Activated CD8-positive, alpha-beta memory T cell treated with anti-CD3 and anti-CD28 coated beads, Interleukin-2, amount 50 U/mL, for 24 hours (primary cell): ENCODE data around the gene DOCK10.
A peak's percentile ranks its signal among the peaks of the same experiment; 100 is the strongest.

Experiments used
- DNase-seq: peaks from one replicate; pipeline ENCODE4 v3.0.0-alpha.2; 2020; ENCODE audit errors: extremely low read depth

DOCK10 gene

DNA sequence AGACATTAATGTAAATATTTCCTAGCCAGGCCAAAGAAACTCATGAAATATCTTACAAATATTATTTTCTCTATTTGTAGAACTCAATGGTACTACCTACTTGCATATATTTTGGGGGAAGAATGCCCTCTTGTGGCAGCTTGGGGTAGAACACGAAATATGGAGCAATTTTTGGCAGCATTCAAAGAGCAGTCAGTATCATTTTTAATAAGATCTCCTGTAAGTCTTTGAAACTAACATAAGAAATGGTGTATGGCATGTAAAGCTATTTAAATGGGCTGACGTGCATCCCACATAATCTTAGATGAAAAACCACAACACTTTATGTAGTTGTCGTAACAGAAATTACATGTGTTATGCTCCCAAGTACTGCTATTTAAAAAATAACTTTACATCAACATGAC is 263.8 kb downstream of the DOCK10 start:
- peak; percentile 17 for DNase-seq

DNA sequence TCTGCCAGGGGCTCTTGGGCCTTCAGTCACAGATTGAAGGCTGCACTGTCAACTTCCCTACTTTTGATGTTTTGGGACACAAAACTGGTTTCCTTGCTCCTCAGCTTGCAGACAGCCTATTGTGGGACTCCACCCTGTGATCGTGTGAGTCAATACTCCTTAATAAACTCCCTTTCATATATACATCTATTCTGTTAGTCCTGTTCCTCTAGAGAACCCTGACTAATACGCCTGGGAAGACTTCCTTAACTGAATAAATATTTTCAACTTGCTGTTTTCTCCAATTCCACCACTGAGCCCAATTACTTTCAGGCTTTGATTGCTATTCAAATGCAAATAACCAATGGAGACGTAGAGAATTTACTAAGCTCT is 264.7 kb downstream of the DOCK10 start:
- DNase-seq: no peak

DNA sequence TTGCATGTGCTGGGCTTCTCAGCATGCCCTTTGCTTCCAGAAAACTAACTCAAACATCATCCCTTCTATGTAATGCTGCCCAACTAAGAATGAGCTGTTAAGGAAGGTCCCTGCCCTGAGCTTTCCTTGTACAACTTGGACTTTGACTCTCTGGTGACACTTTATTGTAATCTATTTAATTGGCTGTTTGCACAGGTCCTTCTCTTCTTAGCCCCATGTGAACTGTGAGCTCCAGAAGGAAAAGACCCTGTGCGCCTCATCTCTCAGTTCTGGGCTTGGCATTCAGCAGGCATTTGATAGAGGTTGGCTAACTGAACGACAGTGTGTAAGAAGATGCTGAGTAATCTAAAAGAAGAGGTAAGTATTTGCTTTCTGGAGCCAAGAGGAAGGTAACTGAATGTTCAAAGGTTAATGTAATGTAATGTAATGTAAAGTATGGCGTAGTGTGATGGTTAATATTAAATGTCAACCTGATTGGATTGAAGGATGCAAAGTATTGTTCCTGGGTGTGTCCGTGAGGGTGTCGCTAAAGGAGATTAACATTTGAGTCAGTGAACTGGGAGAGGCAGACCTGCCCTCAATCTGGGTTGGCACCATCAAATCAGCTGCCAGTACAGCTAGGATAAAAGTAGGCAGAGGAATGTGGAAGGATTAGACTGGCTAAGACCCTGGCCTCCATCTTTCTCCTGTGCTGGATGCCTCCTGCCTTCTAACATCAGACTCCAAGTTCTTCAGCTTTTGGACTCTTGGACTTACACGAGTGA is 265.3 kb downstream of the DOCK10 start:
- no peak for DNase-seq

DNA sequence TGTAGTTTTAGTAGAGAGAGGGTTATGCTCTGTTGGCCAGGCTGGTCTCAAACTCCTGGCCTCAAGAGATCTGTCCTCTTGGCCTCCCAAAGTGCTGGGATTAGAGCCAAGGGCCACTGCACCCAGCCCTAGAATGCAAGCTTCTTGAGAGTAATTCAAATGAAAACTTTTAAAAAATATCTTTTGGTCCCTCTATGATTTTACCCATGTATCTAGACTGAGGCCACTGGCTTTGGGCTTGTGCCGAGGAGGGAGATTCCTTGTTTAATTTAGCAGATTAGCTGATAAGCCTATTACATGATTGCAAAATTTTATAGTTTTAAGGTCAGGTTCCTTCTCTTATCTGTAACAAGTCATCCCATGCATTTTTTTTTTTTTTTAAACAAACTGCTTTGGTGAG is 266.6 kb downstream of the DOCK10 start:
- no peak for DNase-seq

DNA sequence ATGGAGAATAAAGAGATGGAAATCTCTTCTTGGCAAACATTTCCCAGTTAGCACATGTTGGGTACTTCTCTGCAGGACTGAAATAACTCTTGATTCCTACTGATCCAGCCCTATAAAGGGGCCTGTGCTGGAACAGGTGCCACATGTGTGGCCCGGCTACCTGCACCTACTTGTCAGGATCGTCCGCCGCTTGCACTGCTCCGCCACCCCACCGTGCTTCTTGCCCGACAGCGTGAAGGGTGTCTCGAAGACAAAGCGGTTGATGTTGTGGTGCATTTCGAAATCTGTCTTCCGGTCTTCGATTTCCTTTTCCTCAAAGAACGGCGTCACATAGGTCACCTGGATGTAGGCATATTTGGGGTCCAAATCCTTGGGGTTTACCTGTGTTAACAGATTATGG is 267.5 kb downstream of the DOCK10 start:
- DNase-seq: no peak

DNA sequence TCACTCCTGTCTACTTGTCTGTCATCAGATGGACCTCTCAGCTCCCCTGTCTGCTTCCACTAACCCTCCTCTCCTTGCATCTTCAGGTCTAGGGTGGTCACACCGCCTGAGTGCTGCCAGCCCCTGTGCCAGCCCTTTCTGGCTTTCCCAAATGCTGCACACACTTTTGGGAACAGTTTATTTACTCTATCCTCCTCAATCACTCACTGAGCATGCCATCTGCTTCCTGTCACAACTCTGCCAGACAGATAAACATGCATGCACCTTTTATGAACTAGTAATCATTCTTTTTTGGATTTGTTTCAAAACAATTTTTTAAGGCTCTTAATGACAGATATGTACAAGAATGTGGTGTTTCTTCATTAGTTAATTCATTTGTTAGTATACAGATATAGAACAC is 269.8 kb downstream of the DOCK10 start:
- DNase-seq: no peak

DNA sequence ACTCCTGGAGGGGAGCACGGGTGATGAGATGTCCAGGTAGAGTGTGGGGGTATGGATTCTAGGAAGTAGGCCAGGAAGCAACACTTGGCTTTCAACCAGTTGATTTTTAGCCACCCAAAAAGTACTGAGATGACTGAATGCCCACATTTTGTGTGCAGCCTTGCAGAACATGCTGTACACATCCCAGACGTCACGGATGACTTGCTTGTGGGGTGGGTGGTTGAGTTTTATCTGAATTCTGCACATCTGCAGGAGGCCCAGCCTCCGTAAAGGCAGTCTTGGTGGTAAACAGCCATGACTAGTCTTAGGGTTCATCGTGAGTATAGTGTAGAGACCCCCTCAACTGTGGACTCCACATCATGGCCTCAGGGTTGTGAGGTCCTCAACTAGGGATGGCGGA is 272.8 kb downstream of the DOCK10 start:
- no peak for DNase-seq

DNA sequence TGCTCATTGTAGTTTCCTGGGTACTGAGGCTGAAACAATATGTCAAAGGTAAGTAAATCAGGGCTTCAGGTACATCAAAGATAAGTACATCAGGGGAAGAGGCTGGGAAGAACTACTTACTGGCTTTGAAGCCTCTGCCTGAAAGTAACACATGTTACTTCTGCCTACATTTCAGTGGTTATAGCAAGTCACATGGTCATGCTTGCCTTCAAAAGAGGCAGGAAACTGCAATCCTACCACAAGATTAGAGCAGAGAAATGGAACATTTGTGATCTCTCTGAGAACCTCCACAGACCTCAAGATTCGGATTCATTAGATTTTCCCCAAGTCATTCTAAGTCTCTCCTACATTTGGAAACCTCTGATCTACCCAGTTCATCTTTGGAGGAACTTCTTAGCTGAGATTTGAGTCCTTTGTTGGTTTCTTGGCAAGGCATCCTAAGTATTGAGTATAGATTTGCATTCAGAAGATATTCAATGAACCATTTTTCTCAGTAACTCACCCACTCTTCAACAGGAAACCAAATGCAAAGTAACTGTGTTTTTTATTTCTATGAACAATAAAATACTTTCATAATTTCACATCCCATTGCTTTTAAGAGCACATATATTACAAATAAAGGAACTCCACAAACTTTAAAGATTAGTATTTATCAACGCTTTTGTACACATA is 277.6 kb downstream of the DOCK10 start:
- no peak for DNase-seq

DNA sequence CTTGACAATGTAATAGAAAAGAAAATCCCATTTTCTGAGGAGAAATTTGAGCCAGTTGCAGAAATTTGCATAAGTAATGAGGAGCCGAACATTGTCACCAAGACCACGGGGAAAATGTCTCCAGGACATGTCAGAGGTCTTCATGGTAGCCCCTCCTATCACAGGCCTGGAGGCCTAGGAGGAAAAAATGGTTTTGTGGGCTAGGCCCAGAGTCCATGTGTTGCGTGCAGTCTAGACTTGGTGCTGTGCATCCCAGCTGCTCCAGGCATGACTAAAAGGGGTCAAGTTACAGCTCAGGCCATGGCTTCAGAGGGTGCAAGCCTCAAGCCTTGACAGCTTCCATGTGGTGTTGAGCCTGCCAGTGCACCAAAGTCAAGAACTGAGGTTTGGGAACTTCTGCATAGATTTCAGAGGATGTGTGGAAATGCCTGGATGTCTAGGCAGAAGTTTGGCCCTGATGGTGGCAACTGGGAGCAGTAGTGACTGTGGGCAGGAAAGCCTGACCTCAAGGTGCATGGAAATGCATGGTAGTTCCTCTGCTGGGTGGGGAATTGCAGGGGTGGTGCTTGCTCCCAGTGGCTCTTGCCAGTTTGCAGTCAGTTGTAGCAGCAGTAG is 284.2 kb downstream of the DOCK10 start:
- no peak for DNase-seq

DNA sequence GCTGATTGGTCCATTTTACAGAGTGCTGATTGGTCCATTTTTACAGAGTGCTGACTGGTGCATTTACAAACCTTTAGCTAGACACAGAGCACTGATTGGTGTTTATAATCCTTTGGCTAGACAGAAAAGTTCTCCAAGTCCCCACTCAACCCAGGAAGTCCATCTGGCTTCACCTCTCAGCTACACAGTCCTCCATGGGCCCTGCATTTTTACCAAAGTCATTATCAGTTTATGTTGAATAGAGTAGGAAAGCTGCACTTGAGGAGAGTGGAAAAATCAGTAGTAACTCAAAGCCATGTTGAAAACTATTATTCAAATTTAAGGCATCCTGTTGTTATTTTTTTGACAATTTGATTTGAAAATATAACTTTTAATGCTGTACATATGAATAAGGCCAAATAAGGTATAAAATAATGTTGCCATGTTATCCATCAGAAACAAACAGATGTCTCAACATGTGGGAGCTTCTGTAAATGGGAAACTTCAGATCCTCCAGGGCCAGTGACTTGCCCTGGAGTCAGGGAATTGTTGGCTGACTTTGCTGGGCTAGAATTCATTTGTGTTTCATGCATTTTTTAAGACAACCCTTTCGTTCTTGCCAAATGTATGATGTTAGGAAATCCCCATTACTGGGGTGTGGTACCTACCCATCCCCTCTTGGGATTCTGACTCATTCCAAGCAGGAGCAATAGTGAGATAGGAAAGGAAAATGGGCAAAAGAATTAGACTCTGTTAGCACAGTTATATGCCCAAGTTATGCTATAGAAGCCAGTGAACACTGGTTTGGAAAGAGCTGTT is 288.3 kb downstream of the DOCK10 start:
- no peak for DNase-seq

DNA sequence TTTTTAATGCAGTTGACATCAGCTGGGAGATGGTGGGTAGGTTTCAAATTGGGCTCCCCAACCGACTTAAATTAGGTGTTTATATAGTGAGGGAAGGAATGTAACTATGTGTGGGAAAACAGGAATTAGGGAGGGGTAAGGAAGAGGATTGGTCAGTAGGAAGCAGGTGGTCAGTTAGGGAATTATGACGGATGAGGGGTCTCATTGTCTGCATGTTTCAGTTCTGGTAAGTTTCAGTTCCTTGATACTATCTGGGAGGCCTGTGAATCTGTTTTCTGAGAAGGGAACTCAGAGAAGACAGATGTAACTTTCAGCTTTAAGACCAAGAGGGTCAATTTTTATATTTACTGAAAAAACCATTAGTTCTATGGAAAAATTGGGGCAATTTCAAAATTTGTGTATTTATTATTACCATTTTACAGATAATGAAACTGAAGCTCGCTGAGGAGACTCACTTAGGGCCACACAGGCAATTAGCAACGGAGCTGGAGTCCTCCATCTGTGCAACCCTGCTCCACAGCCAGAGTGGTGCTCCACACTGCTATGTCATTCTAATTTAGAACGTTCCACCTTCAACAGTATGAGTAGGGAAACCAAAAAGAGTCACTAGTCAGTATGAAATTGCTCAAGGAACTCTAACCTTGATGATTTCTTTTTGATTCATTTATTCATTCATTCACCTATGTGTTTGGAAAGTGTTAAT is 290.1 kb downstream of the DOCK10 start:
- no peak for DNase-seq

DNA sequence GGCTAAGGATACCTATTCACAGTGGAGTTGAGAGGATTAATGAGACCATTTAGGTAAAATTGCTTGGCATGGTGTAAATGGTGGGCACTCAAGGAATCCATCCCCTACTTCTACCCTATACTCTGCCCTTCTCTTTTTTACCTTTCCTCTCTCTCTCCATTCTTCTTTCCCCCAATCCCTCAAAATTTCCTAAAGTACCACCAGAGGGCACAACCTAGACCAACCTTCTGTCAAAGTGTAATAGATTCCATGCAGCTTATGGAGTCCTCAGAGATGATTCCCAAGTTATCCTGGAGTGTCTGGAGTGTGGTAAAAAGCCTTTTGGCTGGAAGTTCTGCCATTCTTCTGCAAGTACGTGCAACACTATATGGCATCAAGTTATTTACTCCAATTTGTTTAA is 293.1 kb downstream of the DOCK10 start:
- no peak for DNase-seq

DNA sequence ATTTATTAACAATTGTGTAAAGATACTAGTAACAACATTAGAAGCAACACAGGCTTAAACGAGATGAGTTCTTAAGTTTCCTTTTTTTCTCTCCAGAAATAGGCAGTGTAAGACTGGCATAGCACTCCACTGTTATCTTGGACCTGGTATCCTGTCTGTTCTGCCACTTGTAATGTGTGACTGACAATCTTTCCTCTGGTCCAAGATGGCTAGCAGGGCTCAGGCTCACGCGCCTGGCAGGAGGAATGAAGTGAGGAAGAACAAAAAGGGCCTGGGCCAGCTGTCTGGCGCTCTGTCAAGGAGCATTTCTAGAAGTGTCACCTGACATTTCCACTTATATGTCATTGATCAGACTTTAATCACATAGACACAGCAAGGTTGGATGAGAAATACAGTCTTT is 294.5 kb downstream of the DOCK10 start:
- DNase-seq: no peak

DNA sequence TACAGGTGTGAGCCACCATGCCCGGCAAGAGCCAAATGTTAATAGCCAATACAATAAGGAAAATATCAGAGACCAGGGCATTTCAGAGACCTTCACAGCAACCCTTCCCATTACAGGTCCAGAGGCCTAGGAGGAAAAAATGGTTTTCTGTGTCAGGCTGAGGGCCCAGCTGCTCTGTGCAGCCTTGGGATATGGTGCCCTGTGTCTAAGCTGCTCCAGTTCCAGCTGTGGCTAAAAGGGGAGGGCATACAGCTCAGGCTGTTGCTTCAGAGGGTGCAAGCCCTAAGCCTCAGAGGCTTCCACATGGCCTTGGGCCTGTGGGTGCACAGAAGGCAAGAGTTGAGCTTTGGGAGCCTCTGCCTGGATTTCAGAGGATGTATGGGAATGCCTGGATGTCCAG is 306.0 kb downstream of the DOCK10 start:
- DNase-seq: no peak

DNA sequence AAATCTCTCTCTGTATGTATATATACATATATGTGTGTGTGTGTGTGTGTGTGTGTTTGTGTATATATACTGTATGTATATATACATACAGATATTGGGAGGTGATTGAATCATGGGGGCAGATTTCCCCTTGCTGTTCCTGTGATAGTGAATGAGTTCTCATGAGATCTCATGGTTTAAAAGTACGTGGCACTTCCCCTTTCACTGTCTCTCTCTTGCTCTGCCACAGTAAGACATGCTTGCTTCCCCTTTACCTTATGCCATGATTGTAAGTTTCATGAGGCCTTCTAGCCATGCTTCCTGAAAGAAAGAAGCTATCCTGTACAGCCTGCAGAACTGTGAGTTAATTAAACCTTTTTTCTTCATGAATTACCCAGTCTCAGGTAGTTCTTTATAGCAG is 307.3 kb downstream of the DOCK10 start:
- no peak for DNase-seq

DNA sequence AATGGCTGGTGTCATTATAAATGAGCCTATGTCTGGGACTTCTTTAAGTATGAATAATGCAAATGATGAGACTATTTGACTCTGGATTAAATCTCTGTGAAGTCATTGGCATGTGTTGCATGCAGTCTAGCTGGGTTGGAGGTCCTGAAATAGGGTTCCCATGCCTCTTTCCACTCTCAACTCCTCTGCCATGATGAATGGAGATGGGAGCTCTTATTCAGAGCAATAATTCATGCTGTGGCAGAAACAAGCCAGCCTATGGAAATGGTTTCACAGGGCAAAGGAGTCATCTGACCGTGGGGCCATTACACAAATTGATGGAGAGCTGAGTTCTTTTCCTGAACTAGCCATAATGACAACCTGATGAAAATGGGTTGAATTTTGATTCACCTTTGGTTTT is 310.6 kb downstream of the DOCK10 start:
- no peak for DNase-seq

DNA sequence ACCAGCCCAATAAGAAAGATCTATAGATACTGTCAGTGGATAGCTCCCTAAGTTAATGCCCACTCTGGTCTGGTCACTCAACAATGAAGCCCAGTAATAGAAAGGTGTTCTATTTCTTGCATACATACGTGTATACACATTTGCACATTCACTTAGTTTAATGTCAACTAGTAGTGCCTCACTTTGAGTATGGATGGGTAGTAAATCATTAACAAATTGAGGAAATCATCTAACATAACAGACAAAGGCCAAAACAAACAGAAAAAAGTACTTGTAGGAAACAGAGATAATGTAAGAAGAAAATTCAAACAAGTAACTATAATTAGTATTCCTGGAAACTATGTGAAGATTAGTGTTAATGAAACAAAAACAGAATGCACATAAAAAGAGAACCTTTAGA is 312.8 kb downstream of the DOCK10 start:
- no peak for DNase-seq

DNA sequence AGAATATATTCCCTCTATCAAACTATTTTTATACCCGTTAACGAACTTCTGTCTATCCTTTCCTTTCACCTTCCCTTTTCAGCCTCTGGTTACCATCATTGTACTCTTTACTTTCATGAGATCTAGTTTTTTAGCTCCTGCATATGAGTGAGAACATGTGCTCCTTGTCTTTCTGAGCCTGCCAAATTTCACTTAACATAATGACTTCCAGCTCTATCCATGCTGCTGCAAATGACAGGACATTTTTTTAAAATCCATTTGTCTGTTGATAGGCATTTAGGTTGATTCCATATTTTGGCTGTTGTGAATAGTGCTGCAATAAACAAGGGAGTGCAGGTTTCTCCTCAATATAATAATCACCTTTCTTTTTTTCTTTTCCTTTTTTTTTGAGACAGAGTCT is 317.9 kb downstream of the DOCK10 start:
- DNase-seq: no peak

DNA sequence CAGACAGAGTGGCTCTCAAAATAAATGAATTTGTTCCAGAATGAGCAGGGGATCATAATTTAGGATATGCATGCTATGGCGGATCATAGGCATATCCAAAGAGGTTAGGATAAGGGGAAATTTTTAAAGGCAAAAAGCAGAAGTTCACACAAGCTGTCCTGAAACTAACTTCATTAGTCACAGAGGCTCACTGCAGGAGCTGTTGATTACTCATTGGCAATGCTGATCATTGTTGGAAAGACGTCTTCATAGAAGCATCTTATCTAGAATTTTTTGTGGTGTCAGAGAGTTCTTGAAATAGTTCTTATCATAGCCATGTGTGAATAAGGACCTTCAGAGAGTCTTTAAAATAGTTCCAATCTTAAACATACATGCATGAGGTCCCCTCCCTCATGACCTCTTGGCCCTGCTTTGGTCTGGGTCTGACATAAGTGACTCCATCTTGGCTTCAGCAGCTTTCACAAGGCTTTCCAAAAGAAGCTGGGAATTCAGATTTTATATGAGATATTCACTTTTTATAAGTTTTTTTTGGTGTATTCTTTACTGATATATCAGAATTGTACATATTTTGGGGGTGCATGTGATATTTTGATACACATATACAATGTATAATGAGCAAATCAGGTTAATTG is 318.6 kb downstream of the DOCK10 start:
- DNase-seq: no peak

DNA sequence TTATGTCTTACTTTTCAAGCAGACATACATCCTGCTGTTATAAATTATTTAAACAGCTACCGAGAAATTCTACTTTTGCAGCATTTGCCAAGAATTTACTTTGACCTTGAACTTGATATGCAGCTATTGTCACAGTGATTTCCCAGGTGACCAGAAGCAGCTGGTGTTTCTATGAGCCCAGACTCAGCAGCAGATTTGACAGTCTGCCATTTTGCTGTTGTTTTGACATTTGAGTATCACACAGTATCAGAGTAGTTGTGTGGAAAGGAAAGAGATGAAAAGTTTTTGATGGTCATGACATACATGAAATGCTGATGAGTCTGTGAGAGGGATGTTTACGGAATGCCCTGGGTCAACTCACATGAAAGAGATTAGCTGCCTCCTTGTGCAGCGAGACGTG is 319.5 kb downstream of the DOCK10 start:
- DNase-seq: no peak

DNA sequence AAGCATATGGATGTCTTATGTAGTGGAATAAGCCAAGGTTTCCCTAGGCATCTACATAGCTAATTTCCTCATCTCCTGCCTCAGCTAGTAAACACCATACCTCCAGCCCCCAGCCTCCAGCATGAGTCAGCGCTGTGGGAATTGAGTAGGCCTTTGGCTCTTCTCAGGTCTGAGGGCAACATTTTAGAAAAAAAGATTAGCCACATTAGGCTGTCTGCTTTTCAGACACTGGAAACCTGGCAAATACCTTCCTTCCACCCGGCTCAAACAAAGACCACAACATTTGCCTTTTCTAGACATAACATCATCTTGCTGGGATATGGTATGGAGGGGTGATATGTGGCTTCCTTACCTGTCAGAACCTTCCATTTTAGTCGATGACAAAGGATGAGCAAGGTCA is 320.0 kb downstream of the DOCK10 start:
- DNase-seq: no peak
